Right renal pelvis (tissue), 4 donors: ENCODE measurements around the gene KCTD1. TPM values are rescaled to one million over a fixed set of nuclear protein-coding genes. Genes with fewer than 3 reads are reported as not detected.

Experiments
- DNase-seq, 4 donors: peaks; one replicate each; pipeline ENCODE4 v3.0.0-alpha.2; 2013; ENCODE audit warnings: low read depth in 4 of 4, low spot score in 3 of 4, missing footprints in 1 of 4
- polyA plus RNA-seq, 4 donors: library from polyadenylated mRNA; unstranded; fragments of 120-200 nt; gene quantifications; one replicate each; pipeline ENCODE4 v1.2.1, GENCODE V29; 2013; ENCODE audit not compliant: insufficient read length in 4 of 4

The KCTD1 gene
- polyA plus RNA-seq, 4 donors = 67.3 to 81.6 (median 75.7) TPM

GRCh38 chr18:26526128-26526965, 22.0 kb downstream of the KCTD1 start:
- no peak for DNase-seq

GRCh38 chr18:26524504-26525351, 23.6 kb downstream of the KCTD1 start:
- no peak for DNase-seq

- DNase-seq = no peak
Measured at GRCh38 chr18:26524002-26524401, 24.4 kb downstream of the KCTD1 start.

GRCh38 chr18:26521617-26522016, 26.7 kb downstream of the KCTD1 start:
- no peak for DNase-seq

GRCh38 chr18:26520974-26521373, 27.4 kb downstream of the KCTD1 start:
- no peak for DNase-seq

GRCh38 chr18:26519114-26519513, 29.2 kb downstream of the KCTD1 start:
- no peak for DNase-seq

- DNase-seq = no peak
Measured at GRCh38 chr18:26516964-26517363, 31.4 kb downstream of the KCTD1 start.

- no peak for DNase-seq
Measured at GRCh38 chr18:26515643-26516487, 32.5 kb downstream of the KCTD1 start.

GRCh38 chr18:26511339-26512071, 36.8 kb downstream of the KCTD1 start:
- peak; percentile 12 to 28 (median 22) for DNase-seq

GRCh38 chr18:26510337-26510736, 38.0 kb downstream of the KCTD1 start:
- DNase-seq = no peak

GRCh38 chr18:26506012-26506411, 42.3 kb downstream of the KCTD1 start:
- DNase-seq = no peak

GRCh38 chr18:26504831-26505230, 43.5 kb downstream of the KCTD1 start:
- DNase-seq = no peak

- no peak for DNase-seq
Measured at GRCh38 chr18:26503382-26503781, 45.0 kb downstream of the KCTD1 start.

GRCh38 chr18:26502823-26503222, 45.5 kb downstream of the KCTD1 start:
- no peak for DNase-seq

- DNase-seq = no peak
Measured at GRCh38 chr18:26497866-26498265, 50.5 kb downstream of the KCTD1 start.

- no peak for DNase-seq
Measured at GRCh38 chr18:26496528-26496927, 51.8 kb downstream of the KCTD1 start.

- no peak for DNase-seq
Measured at GRCh38 chr18:26495287-26495686, 53.1 kb downstream of the KCTD1 start.

- DNase-seq = no peak
Measured at GRCh38 chr18:26493021-26493420, 55.3 kb downstream of the KCTD1 start.

GRCh38 chr18:26491194-26491816, 57.0 kb downstream of the KCTD1 start:
- no peak for DNase-seq

GRCh38 chr18:26489881-26490280, 58.5 kb downstream of the KCTD1 start:
- DNase-seq = no peak
